ENCODE measurements around the gene PKD1L1.

The PKD1L1 gene

DNA sequence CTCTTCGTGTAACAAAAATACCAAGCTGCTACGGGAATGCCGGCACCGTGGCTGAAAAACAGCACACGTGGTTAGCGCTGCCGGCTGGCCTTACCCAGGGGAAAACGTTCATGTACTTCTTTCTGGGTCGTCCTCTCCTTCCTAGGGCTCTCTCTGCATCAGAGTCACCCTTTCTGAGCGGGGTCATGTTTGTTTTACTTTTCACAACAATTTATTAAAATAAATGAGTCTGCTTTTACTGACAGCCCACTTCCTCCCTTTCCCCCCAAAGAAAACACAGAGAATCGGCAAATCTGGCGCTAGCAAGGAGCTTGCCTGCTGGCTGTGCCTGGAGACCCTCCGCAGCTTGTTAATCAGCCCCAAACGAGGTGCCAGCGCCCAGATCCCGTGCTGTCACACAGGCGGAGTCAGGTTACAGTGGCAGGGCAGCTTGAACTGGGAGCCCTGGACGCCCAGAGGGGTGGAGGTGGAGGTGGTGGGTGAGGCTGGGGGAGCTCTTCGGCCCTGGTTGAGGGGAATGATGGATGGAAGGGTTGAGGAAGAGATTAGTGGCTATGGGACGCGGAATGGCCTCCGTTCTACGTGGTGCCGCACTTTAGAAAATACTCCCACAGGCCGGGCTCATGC, 204.2 kb downstream of the PKD1L1 start:
- no peak for DNase-seq (ENCODE audit: low read depth in 2 of 2, low spot score in 1 of 2)

DNA sequence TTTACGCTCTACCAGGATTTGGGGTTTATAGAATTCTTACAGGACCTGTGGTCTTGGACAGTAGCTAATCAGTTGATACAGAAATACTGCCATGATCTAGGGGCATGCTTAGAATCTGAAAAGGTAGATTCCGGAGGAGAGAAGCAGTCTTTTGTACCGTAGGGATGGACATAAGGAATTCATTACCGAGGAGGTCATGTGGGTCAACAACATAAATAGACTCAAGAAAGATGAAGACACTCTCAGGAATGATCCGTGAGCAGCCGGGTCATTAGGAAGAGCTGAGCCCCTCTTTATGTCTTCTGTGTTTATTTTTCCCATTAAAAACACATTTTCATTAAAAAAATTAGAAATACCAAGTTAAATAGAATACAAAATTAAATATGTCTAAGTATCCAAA, 206.3 kb downstream of the PKD1L1 start:
- DNase-seq (ENCODE audit: low read depth in 2 of 2, low spot score in 1 of 2) = no peak

DNA sequence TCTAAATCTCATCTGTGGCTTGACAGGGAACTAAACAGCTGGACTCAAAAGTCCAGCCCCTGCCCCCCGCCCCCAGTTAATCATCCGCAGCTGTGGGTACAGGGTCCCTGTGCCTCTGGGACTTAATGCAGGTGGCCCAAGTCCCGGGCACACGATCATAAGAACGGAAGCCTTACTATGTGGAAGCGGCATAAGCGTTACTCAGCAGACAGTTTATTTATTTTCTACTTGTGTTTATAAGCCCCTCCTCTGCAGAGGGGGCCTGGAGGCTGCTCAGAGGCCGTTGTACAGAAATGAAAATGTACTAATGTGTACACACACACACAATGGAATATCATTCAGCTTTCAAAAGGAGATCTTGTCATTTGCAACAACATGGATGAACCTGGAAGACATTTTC, 208.4 kb downstream of the PKD1L1 start:
- DNase-seq (ENCODE audit: low read depth in 2 of 2, low spot score in 1 of 2) = no peak

DNA sequence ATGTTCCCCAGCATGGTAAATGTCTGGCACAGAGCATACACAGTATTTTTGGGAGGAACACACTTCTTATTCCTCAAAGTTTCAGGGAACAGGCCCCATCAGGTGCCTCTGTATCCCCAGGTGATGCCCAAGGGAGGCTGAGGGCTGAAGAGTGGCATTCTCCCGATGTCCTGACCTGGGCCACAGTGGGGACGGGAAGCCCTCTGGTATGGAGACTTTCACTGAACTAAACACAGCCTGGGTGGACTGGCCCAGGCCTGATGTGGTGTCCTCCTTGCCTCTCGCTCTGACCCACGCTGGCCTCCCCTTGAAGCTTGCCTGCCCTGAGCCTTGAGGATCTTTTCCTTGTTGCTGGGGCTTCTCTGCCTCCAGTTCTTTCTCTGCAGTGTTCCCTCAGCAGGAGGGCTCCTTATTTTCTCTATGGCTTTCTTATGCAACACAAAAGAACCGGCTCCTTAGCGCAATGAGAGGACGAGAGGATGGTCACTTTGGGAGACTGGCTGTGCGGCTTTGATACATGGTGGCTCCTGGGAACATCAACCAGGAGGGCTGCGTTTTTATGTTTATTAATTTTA, 208.9 kb downstream of the PKD1L1 start:
- no peak for DNase-seq (ENCODE audit: low read depth in 2 of 2, low spot score in 1 of 2)

DNA sequence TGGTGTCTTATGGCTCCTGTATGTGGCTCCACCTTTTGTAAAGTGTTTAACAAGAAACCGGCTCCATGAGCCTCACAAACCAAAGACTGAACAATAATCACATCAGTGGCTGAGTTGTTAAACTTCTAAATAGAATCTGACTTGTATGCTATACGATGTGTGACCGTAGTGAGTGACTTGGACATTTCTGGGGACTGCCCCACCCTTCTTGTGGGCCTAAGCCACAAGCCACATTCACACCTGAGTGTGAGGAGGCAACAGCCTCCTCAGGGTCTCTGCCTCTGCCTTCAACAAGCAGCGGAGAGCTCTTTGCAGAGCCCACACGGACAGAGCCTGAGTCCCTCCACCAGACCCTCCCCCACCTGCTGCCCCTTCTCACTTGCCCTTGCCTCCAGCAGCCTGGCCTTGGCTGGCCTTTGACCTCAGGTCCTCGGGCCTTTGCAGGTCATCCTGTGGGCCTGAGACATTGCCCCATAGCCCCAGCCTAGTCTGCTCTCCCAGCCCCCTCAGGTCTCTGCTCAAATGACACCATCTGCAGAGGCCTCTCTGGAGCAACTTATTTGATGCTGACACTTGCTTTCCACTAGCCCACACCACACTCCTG, 209.6 kb downstream of the PKD1L1 start:
- DNase-seq (ENCODE audit: low read depth in 2 of 2, low spot score in 1 of 2) = no peak

DNA sequence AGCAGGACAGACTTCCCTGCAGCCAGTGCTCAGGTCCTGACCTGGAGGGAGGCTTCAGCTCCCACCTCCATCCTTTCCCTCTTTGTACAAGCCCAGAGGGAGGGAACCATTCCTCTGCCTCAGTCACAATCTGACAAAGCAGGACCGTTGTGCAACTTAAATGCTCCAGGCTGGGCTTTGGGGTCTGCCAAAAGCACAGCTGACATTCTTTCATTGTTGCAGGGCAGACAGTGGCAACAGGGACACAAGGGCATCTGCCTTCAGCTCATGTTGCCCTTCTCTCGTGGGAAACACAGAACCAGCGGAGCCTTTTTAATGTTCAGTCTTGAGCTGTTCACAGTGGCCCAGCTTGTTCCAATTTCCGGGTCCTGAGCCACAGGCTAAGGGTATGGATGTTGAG, 210.7 kb downstream of the PKD1L1 start:
- DNase-seq (ENCODE audit: low read depth in 2 of 2, low spot score in 1 of 2) = no peak

DNA sequence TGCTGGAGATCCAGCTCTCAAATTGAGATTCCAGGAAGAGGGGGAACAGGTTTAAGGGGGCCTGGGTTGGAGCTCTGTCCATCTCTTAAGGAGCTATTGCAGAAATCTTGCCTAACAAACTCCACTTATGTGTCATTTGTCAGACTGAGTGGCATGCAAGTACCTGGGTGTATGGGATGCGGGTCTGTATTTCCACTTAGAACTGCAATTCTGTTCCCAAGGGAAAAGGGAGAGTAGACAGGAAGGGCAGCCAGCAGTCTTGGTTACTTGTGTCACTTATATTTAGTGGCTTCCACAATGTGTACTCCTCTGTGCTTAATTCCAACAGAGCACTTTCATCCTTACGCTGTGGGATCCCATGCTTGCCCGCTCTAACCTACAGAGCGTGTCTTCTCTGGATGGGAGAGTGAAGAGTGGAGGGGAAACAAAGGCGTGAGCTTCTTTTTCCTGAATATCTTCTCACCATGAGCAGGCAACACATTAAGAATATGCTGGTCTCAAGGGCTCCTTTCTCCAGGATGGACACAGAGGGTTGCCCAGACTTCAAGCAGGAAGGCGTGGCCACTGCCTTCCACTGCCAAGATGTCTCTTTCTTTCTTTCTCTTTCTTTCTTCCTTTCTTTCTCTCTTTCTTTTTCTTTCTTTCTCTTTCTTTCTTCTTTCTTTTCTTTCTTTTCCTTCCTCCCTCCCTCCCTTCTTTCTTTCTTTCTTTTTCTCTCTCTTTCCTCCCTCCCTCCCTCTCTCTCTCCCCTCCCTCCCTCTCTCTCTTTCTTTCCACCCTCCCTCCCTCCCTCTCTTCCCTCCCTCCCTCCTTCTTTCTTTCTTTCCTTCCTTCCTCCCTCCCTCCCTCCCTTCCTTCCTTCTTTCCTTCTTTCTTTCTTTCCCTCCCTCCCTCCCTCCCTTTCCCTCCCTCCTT, 212.6 kb downstream of the PKD1L1 start:
- DNase-seq (ENCODE audit: low read depth in 2 of 2, low spot score in 1 of 2) = no peak

DNA sequence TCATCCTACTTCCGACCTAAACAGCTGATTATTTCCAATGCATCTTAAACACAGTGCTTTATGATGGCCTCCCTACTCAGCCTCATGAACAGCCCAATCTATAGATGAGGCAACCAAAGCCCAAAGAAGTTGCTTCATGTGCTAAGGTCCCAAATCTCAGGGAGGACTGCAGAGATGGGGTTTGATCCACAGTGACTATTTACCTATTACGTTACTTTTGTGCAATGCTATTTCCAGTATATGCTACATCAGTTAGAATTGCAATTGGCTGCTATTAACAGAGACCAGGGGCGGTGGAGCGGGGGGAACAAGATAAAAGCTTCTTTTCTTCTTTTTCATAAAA, 213.3 kb downstream of the PKD1L1 start:
- no peak for DNase-seq (ENCODE audit: low read depth in 2 of 2, low spot score in 1 of 2)

DNA sequence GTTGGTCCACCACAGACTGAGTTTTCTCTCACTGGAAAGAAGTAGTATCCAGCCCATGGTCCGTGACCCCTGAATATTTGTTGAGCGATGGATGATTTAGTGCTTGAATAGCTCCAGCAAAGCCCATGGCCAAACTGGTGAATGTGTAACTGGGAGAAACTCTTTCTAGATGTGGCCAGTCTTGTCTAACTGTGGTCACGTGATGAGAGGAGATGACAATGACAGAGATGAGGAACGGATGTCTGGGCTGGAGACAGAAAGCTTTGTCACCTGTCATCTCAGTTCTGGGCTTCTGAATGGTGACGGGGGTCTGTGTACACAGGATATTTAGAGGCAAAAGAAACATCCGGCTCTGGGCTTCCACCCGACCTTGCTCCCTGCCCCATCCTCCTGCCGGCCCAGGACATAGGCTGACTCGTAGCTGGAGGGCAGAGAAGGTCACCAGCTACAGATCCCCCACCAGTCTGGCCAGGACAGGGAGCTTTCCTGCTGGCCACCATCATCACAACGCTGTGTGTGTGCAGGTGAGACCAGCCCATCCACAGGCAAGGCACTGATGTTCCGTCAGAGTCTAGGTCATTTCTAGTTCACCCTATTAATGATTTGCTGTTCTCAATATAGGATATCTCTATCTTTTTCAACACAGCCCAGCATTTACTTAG, 213.8 kb downstream of the PKD1L1 start:
- no peak for DNase-seq (ENCODE audit: low read depth in 2 of 2, low spot score in 1 of 2)

DNA sequence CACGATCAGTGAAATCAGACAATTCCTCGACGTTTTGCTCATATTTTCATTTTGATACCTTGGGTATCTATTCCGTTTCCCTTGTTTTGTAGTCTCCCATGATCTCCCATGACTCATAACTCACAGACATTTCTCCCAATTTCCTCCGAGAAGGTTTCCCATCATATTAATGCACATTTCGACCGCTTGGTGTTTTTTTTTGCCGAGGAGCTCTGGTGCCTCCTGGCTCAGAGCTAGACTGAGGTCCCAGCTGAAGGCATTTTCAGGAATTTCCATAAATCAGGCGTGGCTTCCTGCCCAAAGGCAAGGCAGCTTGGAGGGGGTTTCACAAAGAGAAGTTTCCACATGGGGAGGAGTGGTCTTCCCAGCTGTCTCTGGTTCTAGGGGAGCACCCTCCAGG, 218.1 kb downstream of the PKD1L1 start:
- no peak for DNase-seq (ENCODE audit: low read depth in 2 of 2, low spot score in 1 of 2)

DNA sequence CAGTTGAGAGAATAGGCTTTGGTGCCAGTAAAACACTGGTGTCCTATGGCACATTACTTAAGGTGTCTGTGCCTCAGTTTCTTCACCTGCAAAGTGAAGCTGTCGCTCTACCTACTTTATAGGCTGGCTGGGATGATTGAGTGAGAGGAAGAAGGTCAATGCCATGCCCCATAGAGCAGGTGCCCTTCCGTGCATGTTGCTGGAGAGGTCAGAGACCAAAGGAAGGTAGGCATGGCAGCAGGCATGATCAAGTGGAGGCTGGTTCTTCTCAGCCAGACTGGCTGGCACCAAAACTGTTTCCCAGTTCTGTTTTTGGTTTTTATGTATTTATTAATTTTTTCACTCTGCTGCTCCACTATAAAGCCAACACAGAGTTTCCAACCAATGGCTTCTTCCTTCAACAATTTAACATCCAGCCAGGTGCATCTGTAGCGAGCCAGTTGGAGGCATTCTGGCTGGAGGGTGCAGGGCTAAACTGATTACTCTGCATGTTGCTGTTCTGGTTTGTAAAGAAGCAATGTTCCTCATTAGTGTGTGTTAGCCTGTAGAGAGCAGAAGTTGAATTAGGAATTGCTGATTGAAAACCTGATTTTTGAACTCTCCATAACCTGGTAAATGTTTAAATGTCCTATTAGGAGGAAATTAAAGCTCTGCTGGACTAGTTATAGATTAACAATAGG, 222.1 kb downstream of the PKD1L1 start:
- DNase-seq (ENCODE audit: low read depth in 2 of 2, low spot score in 1 of 2) = no peak

DNA sequence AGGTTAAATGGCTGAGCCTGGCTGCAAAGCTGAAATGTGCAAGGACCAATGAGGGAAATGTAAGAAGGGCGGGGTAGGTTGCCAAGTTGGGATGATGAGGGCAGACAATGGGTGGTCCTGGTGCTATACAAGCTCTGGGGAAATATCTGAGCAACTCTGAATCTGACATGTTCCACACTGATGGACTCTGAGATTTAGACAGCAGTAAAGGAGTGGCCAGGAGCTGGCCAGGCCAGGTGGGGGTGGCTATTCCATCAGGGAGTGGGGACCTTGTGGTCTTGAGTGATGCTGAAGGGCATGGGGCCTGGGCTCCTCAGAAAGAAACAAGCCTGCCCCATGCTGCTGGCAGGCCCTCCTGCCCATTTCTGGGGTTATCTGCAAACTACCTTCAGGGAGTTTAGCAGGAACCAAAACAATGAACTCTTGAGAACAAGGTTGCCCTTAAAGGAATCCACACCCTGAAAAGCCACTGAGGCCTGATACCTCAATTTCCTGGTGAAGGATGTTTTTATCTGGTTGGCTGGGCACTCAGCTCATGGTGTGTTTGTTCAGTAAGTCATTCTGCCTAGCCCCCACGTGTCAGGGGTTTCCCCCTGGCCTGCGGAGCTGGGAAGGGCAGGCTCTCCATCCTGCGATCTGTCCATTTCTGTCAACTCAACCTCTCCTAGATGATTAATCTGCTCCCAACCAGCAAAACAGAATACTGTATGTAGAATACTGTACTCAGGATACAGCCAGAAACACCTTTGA, 223.1 kb downstream of the PKD1L1 start:
- no peak for DNase-seq (ENCODE audit: low read depth in 2 of 2, low spot score in 1 of 2)
